Measurements from ENCODE around the gene SPDEF. TPM values are rescaled to one million over a fixed set of nuclear protein-coding genes. Genes with fewer than 3 reads are reported as not detected.

SPDEF gene
- total and polyA plus RNA-seq, 8 donors = 0.93 to 6.0 (median 1.8) TPM

DNA sequence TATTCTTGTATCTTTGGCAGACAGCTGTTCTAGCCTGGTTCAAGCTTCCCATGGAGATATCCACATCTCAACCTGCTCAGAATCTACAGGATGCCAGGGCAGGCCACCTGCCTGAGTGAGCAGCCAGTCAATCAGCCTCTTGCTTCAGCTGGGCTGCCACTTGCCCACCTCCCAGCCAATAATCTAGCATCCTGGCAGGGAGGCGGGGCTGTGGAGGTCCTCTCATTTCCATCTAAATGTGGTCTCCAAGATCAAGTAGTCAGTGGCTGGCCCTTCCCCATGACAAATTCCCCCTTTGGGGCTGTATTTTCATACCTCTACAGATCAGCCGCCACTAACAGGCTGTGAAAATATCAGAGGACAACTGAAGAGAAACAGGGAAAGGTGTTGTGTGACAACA is 33.0 kb upstream of the SPDEF start:
- DNase-seq (no peak), ATAC-seq (no peak)
- H3K4me3 ChIP-seq = no peak overlapping the region
- H3K9me3 ChIP-seq = no peaks in the 10 kb centered on the region
- no peaks in the 10 kb centered on the region for H3K27me3 ChIP-seq
- H3K27ac ChIP-seq = no peak overlapping the region
- TF ChIP-seq, protein P1, sequence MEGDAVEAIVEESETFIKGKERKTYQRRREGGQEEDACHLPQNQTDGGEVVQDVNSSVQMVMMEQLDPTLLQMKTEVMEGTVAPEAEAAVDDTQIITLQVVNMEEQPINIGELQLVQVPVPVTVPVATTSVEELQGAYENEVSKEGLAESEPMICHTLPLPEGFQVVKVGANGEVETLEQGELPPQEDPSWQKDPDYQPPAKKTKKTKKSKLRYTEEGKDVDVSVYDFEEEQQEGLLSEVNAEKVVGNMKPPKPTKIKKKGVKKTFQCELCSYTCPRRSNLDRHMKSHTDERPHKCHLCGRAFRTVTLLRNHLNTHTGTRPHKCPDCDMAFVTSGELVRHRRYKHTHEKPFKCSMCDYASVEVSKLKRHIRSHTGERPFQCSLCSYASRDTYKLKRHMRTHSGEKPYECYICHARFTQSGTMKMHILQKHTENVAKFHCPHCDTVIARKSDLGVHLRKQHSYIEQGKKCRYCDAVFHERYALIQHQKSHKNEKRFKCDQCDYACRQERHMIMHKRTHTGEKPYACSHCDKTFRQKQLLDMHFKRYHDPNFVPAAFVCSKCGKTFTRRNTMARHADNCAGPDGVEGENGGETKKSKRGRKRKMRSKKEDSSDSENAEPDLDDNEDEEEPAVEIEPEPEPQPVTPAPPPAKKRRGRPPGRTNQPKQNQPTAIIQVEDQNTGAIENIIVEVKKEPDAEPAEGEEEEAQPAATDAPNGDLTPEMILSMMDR (IDR thresholded peaks at IDR 0.05) = no peak
- intact Hi-C loops (cut with DNase I) = no loop called here
- peaks cover 0 to 33% of the 10 kb centered on the region in 2 donors for H3K36me3 ChIP-seq
- H3K4me1 ChIP-seq = peaks cover 0 to 5% of the 10 kb centered on the region in 2 donors

DNA sequence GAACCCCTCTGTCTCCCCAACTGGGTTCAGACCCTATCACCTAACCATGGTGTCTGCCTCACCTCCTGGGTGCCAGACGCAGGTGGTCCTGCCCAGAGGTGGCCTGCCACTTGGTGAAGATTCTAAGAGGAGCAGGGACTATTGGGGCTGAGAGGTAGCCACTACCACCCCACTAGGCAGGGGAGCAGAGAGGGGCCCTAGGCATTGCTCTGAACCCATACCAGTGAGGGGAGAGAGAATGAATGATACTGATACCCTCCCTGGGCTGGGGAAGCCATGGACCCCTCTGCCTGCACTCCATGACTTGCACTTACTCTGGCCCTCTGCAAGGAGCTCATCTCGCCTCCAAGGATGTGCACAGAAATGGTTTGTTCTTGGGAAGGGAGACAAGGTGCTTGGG is 31.7 kb upstream of the SPDEF start:
- Histone ChIP-seq H3K9me3 (no peaks in the 10 kb centered on the region), H3K27me3 (no peaks in the 10 kb centered on the region), H3K4me3 (no peak overlapping the region), H3K36me3 (peaks cover 0 to 33% of the 10 kb centered on the region in 2 donors), H3K4me1 (peaks cover 0 to 5% of the 10 kb centered on the region in 2 donors), H3K27ac (no peak overlapping the region)
- intact Hi-C loops (cut with DNase I) = no loop called here
- ATAC-seq = no peak
- TF ChIP-seq, protein P1 (IDR thresholded peaks at IDR 0.05) = no peak
- DNase-seq = no peak

DNA sequence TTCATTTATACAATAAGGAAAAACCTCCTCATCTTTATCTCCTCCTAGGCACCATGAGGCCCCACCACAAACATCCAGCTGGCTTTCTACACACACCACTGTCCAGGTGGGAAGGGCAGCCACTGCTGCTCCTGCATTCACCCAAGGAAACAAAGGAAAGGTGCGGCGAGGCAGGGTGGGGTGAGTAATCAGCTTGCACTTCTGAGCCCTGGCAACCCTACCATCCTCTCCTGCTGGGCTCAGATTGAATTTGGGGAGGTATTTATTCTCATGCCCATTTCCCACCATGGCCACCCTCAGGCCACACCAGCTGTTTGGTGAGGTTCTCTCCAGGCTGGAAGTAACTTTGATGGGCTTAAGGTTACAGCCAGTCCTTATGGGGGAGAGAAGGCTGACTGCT is 31.2 kb upstream of the SPDEF start:
- H3K4me3 ChIP-seq = no peak overlapping the region
- H3K9me3 ChIP-seq = no peaks in the 10 kb centered on the region
- peaks cover 0 to 5% of the 10 kb centered on the region in 2 donors for H3K4me1 ChIP-seq
- H3K27ac ChIP-seq = no peak overlapping the region
- intact Hi-C loops (cut with DNase I) = no loop called here
- TF ChIP-seq, protein P1 (IDR thresholded peaks at IDR 0.05) = no peak
- H3K27me3 ChIP-seq = no peaks in the 10 kb centered on the region
- ATAC-seq (no peak), DNase-seq (no peak)
- H3K36me3 ChIP-seq = peaks cover 0 to 33% of the 10 kb centered on the region in 2 donors

GRCh38 chr6:34586327-34587040 is 30.4 kb upstream of the SPDEF start:
- TF ChIP-seq, protein P1 (IDR thresholded peaks at IDR 0.05) = no peak

DNA sequence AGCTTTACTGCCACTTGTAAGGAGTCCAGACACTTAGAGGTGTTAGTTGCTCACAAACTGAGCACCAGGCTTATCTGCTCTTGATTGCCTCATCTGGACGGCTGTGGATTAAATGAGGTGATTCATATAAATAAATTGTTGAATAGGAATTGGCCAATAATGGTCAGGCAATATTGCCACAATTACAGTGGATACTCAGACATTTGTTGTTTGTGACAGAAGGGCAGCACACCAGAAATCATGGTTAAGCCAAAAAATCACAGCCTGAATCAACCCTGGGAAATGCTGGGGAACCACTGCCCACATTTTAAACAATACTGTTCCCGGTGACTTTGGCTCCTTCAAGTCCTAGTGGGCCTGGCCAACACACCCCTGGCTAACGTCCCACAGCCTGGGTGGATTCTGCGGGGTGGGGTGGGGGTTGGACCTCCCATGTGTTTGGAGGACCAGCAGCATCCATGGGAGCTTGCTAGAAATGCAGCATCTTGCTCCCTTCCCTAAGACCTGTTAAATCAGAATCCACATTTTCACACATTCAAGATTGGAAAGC is 29.5 kb upstream of the SPDEF start:
- DNase-seq = peak in 2 of 4 donors; percentile 23 to 56
- intact Hi-C loops (cut with DNase I) = no loop called here
- no peak for ATAC-seq

More at GRCh38 chr6:34586327-34587040, 30.4 kb upstream of the SPDEF start:
- intact Hi-C loops (cut with DNase I) = no loop called here
- Histone ChIP-seq H3K36me3 (peaks cover 0 to 33% of the 10 kb centered on the region in 2 donors), H3K9me3 (no peaks in the 10 kb centered on the region), H3K27me3 (no peaks in the 10 kb centered on the region), H3K4me1 (no peaks in the 10 kb centered on the region), H3K4me3 (no peak overlapping the region), H3K27ac (no peak overlapping the region)
- ATAC-seq (no peak), DNase-seq (no peak)

More for the DNA sequence above, 29.5 kb upstream of the SPDEF start:
- H3K27ac ChIP-seq = no peak overlapping the region
- TF ChIP-seq, protein P1 (IDR thresholded peaks at IDR 0.05) = no peak
- H3K36me3 ChIP-seq = peaks cover 0 to 33% of the 10 kb centered on the region in 2 donors
- no peaks in the 10 kb centered on the region for H3K27me3 ChIP-seq
- H3K4me3 ChIP-seq = no peak overlapping the region
- H3K4me1 ChIP-seq = no peaks in the 10 kb centered on the region
- H3K9me3 ChIP-seq = no peaks in the 10 kb centered on the region
